H1 (cell line): ENCODE results near the gene ARPP21. TPM values are rescaled to one million over a fixed set of nuclear protein-coding genes. Genes with fewer than 3 reads are reported as not detected.

Source experiments
- HDAC2 ChIP-seq, 2 experiments: fragments of 300-600 bp in 1 of 2; sonication (generic) in 1 of 2; IDR thresholded peaks; 2 replicates each; pipeline ENCODE4 v1.6.1; 2011 to 2012; ENCODE audit warnings: low read depth in 2 of 2, low read length in 2 of 2, mild to moderate bottlenecking in 2 of 2, moderate library complexity in 2 of 2, borderline replicate concordance in 1 of 2, inconsistent platforms in 1 of 2
- RBBP5 ChIP-seq: IDR thresholded peaks from 2 replicates; pipeline ENCODE4 v1.7.1; 2012; ENCODE audit warnings: low read depth, mild to moderate bottlenecking, inconsistent platforms, low read length, moderate library complexity, borderline replicate concordance
- polyA plus RNA-seq, 7 experiments: library from polyadenylated mRNA; depleted of rRNA in 3 of 7; stranded (reverse) in 5 of 7; unstranded in 2 of 7; fragments of >200 nt in 5 of 7; fragments of 200-250 nt in 2 of 7; gene quantifications; 1 replicate in 5 of 7; 2 replicates in 1 of 7; 4 replicates in 1 of 7; pipeline versions ENCODE4 v1.2.1 to v1.2.3, GENCODE V29; 2011 to 2013; ENCODE audit warnings: missing spikeins in 2 of 7, mixed read lengths in 2 of 7
- total RNA-seq: library from RNA; stranded (reverse); fragmentation: NEBNext Ultra II Directional; extraction: Animal tissue kit (Norgen Biotek cat#: 25700); gene quantifications from 2 replicates; pipeline ENCODE4 v1.2.1, GENCODE V29; 2021

ARPP21 gene
- total and polyA plus RNA-seq, 2 of the 8 experiments (the other 6 are each of a cell fraction or from before 2014, with no cell fraction given): not detected

DNA sequence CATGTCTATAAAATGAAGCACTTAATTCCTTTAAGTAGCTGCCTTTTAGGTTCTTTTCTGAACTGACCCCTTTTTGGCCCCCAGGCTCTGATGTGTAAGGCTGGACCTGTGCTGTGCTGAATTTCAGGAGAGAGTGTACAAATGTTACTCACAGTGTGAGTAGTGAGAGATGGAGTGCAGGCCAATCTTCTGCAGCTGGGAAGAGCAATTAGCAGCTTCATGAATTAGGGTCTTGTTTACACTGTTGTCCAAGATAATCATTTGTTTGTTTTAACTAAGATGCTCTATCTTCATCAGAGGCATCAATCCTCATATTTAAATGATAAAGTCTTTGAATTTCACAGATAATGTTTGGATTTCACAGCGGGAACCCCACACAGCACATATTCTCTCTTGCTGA is 19.4 kb downstream of the ARPP21 start (continued):
- TF ChIP-seq RBBP5 (no peak), HDAC2 (IDR thresholded peaks at IDR 0.05; ENCODE audit: borderline replicate concordance in 1 of 2, low read depth in 2 of 2, low read length in 2 of 2) (no peak)
